ENCODE measurements around the gene AUH. TPM values are rescaled to one million over a fixed set of nuclear protein-coding genes. Genes with fewer than 3 reads are reported as not detected.

Gene AUH
- total RNA-seq, 1 experiment from 2014 or later, result 29.0 TPM

GRCh38 chr9:91312717-91313325, 48.9 kb downstream of the AUH start (continued):
- TF ChIP-seq SIN3A (IDR thresholded peaks at IDR 0.05; ENCODE audit: low read depth) (0 out of 2 replicates have a peak, but pooled peaks have one; percentile 36), CBX3 (IDR thresholded peaks at IDR 0.05; ENCODE audit: low read depth) (peak; percentile 85; the same call in 1 of the 2 replicates), ATF3 (IDR thresholded peaks at IDR 0.05) (no peak), EGR1 (IDR thresholded peaks at IDR 0.05; ENCODE audit: low read depth) (no peak), REST (IDR thresholded peaks at IDR 0.05; ENCODE audit: low read depth) (no peak), MAX (IDR thresholded peaks at IDR 0.05) (peak; percentile 43; the same call in 1 of the 2 replicates), SRF (IDR thresholded peaks at IDR 0.05; ENCODE audit: low read depth) (no peak)

DNA sequence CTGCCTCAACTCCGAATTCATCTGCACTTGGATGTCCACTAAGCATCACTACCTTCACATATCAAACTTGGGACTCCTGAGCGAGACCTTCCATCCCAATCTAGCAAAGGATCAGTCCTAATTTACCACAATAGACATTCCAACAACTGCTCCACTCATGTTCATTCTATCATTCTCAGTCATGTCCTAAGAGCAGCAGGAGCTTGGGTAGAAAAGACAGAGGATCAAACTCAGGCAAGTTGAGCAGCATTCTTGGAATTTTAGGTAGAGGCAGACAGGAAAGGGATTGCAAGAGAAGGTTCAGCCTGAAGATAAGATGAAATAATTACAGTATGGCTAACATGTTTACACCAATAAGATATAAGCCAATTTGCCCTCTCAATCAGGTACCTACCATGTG, 51.7 kb downstream of the AUH start:
- ATAC-seq, result no peak
- Histone ChIP-seq H4K20me1 (ENCODE audit: insufficient read depth) (no peaks in the 10 kb centered on the region), H3K27me3 (ENCODE audit: insufficient read depth, low read length) (no peaks in the 10 kb centered on the region), H3K9me3 (ENCODE audit: control insufficient read depth in 1 of 2, insufficient read depth in 1 of 2, low read depth in 1 of 2, low read length in 2 of 2) (no peaks in the 10 kb centered on the region), H3K27ac (ENCODE audit: low read depth, low read length) (no peak overlapping the region), H3K9ac (ENCODE audit: low read length) (no peak overlapping the region), H3K4me2 (ENCODE audit: low read length) (no peak overlapping the region), H3K4me3 (replicated peaks in 1 of 2; ENCODE audit: low read depth in 1 of 2, low read length in 2 of 2) (no peak overlapping the region), H2AFZ (ENCODE audit: low read depth, low read length, poor library complexity, severe bottlenecking) (no peak overlapping the region), H3K36me3 (ENCODE audit: control insufficient read depth in 1 of 2, insufficient read depth in 2 of 2, low read length in 2 of 2) (no peaks in the 10 kb centered on the region), H3K4me1 (ENCODE audit: control insufficient read depth in 1 of 2, insufficient read depth in 2 of 2, low read length in 2 of 2) (peaks cover 31 to 64% of the 10 kb centered on the region in 2 experiments), H3K9me2 (ENCODE audit: insufficient read depth) (no peaks in the 10 kb centered on the region), H3K79me2 (ENCODE audit: insufficient read depth, low read length) (peaks cover 10% of the 10 kb centered on the region)
- RAD21 ChIA-PET (ENCODE audit: low non-redundant PET in 1 of 2, low total read pairs in 2 of 2, uncharacterized antibody in 2 of 2, unreplicated experiment in 2 of 2), result no interaction called here
- BruUV-seq (replicated peaks), result no TSS peak
- no peak for TF ChIP-seq CEBPB (IDR thresholded peaks at IDR 0.05; ENCODE audit: low read depth)
- intact Hi-C loops (cut with micrococcal nuclease), result no loop called here
- POLR2A ChIA-PET, result no interaction called here
- CTCF ChIA-PET, result no interaction called here
- DNase-seq (ENCODE audit: low read depth, low spot score), result no peak

Measured in HCT116 (cell line).